Measurements from ENCODE around the gene FZD4.

GRCh38 chr11:86940122-86940777 lies 14.9 kb downstream of the FZD4 start:
- TF ChIP-seq POLR2AphosphoS5 (IDR thresholded peaks at IDR 0.05; ENCODE audit: low read depth, low read length) (no peak), TAF1 (IDR thresholded peaks at IDR 0.05; ENCODE audit: low read depth, low read length) (no peak), POLR2A (IDR thresholded peaks at IDR 0.05; ENCODE audit: low read depth, low read length) (no peak), POU2F2 (IDR thresholded peaks at IDR 0.05; ENCODE audit: low read depth, low read length) (no peak)

Measured in GM12891 (cell line).